SKM-1 (cell line): ENCODE results near the gene ZNF771.
"Not testable (repeated sequence)": the region's sequence is repeated elsewhere in the genome, so short reads cannot be mapped to it uniquely, and the experiment has no call there.

ENCODE experiments used
- DNase-seq: peaks from one replicate; lab custom pipeline; 2025; ENCODE audit not compliant: unreplicated experiment; lab: John Stamatoyannopoulos, UW

Gene ZNF771

GRCh38 chr16:30375864-30376263 is 31.5 kb upstream of the ZNF771 start:
- DNase-seq = no peak

- no peak for DNase-seq
These were observed 30.9 kb upstream of the ZNF771 start for GRCh38 chr16:30376461-30376902.

GRCh38 chr16:30377050-30377811 is 30.2 kb upstream of the ZNF771 start:
- DNase-seq = no peak

DNA sequence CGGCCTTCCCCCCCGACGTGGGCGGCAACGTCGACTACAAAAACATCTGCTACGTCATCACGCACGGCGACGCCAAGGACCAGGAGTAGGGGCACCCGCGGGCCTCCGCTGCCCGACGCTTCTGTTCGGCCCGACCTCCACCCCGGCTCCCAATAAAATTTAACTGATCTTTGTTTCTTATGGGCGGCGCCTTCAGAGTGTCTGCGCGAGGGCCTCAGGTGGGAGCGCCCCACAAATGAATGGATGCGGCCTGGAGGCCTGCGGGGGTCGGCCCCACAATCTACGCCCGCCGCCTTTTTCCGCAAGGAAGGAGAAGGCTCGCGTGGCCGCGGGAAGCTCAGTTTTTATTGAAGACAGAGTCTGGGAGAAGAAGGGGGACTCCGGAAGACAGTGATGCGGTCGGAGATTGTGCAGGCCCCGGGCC is 29.6 kb upstream of the ZNF771 start:
- DNase-seq = peak; percentile 50

DNA sequence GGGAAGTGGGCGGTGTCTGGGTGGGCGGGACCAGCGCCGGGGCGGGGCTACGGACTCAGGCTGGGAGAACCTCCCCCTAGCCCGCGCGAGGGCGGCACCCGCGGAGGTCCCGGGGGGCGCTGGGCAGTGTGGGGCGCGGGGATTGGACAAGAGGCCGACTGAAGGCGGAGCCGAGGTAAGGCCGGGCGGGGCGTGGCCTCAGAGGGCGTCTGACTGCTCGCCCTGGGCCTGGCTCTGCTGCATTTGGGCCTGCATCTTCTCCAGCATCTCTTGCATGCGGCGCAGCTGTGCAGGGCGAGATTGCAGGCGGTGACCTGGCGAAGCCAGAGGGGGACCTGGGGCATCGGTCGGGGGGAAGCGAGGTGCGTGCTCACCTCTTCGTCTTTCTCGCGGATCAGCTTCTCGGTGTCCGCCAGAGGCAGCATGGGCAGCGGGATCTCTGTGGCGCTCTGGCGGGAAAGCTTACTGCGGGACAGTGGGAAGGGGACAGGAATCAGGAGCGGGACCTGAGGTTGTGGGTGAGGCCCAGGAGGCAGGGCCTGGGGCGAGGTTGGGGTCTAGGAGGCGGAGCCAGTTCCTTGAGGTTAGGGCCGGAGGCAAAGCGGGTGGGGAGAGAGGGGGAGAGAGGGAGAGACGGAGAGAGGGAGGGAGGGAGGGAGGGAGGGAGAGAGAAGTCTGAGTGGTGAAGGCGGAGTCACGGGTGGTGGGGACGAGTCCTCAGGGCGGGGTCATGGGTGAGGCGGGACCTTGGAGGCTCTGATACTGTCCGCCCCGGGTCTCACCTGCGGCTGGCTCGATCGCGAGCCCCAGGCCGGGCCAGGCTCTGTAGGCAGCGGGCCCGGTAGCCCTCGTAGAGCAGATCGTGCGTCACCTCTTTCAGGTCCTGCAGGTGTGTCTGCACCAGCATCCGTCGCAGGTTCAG is 28.9 kb upstream of the ZNF771 start:
- DNase-seq = peak; percentile 90

DNA sequence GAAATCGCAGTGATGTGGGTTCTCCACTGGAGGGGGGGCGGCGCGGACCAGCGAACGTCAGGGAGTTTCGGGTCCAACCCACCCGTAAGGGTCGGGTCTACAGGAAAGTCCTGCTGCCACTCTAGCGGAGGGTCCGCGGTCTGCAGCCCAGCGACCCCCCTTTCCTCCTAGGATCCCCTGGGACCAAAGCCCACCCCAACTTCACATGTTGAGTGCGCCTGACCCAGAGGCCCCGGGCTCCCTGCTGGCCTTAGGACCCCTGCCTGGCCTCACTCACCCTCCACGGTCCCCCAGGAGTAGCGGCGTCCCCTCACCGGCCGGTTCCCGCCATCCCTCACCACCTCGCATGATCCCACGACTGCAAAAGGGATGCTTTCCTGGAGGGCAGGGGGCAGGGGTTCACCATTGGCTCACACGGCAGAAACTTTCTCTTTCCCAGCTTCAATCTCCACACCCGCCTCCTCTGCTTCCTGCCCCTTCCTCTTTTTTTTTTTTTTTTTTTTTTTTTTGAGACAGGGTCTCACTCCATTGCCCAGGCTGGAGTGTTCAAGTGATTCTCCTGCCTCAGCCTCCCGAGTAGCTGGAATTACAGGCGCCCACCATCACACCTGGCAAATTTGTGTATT is 28.1 kb upstream of the ZNF771 start:
- DNase-seq = no peak

- no peak for DNase-seq
These were observed 27.2 kb upstream of the ZNF771 start for GRCh38 chr16:30380072-30380802.

DNA sequence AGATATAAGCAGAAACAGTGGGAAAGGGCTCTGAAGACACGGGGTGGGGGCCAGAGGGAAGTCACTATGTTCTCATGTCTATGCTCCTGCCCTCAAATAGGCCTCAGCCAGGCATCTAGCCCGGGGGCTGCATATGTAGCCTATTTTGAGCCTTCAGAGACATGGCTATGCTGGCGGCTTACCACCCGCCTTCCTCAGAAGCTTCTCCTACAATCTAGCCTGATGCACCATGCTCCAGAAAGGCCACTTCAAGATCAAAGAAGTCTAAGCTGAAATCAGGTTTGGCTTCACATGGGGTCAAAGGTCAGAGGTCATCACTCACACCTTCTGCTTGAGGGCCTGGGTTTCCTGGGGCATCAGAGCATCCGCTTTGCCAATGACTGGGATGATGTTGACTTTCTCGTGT is 26.6 kb upstream of the ZNF771 start:
- no peak for DNase-seq

DNA sequence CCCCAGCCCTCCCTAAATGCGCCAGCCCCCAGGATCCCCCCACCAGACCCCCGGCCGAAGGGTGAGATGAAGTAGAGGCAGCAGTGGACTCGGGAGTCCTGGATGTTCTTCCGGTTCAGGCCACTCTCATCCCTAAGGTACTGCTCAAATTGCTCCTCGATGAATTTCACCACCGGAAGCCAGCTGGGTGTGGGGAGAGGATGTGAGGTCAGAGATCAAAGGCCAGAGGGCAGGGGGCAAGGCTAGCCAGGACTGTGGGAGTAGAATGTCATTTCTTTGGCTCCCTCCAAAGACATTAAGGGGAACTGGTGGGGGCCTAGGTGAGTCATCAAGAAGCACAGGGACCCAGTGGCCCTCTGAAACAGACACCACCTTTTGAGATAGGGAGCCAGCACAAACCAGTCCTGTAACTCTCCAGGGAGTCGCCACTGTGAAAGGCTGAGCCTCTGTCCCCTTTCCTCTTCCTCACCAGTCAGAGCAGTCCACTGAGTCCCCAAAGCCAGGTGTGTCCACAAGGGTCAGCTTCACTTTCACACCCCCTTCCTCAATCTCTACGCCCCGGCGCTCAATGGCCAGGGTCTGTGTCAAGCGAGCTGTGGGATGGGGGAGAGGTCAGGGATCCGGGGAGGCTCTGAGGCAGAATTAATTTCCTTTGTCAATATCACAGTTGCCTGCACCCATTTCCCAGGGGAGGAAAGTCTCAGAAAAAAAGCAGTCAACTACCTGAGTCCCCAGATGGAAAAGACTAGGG is 25.9 kb upstream of the ZNF771 start:
- no peak for DNase-seq

- DNase-seq = no peak
These were observed 25.1 kb upstream of the ZNF771 start, which contains the start of gene SEPTIN1 for GRCh38 chr16:30382111-30382881. Gene SEPTIN1, minus strand, starts transcription at chr16:30382561. Its CDS starts 19 bp downstream, at chr16:30382542.

DNA sequence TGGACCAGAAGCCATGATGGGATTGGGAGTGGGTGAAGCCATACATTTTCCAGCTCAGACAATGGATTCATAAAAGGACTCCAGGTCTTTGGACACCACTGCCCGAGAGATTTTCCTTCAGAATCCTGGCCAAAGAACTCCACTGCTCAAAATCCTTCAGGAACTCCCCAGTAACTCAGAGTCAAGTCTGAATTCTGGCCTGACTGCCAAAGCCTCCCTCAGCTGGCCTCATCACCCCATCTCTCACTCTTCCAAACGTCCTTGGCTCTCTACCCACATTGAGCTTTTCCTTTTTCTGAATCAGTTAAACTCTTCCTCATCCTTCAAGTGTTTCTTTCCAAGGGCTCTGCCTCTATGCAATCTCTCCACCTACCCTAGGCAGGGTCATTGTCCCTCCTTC is 23.9 kb upstream of the ZNF771 start:
- DNase-seq = no peak

DNA sequence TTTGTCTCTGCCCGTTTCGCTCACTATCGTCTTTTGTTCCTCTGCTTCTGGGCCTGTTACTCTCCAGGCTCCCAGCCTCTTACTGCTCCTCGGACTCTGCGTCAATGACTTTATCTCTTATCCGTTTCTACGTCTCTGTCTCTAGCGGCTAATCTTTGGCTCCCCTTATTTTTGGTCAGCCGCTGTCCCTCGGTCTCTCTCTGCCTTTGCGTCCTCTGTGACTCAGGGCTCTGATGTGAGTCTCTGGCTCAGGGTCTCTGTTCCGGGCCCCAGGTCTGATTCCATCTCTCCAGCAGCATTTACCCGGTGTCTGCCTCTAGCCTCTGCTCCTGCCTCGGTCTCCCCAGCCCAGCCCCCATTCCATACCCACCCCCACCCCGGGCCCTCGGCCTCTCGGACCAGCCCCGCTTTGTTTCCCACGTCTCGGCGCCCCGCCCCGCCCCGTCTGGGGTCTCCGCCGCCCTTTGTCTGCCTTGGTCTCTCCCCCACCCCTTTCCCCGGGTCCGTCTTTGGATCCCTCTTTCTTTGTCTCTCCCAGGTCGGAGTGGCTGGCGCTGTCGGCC is 12.7 kb upstream of the ZNF771 start:
- no peak for DNase-seq

GRCh38 chr16:30395155-30395991 is 12.0 kb upstream of the ZNF771 start, which contains the start of gene ZNF48:
Gene ZNF48, plus strand, starts transcription at chr16:30395420. Its CDS starts 375 bp downstream, at chr16:30395795.
- peak; percentile 50 for DNase-seq

DNA sequence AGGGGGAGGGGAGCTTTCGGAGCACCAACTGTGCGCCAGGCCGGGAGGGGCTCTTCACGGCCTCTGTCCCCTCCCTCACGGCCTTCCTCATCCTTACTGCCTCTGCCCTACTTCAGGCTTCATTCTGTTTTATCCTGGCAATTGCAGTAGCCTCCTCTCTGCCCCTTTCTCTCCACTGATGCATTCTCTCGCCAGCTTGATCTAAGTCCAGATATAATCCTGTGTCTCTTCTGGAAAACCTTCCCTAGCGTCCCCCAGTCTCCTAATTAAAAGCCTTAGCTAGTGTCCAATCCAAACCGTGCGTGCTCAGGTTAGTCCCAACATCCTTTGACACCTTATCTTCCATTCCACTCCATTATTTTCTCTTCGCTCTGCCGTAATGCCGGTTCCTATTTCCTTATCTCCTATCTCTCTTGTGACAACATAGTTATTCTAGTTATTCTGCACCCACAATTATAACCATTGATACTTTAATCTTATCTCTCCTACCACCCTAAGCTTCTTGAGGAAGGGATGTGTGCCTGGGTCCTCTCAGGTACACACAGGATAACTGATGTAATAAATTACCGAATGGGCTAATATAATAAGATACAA is 11.3 kb upstream of the ZNF771 start:
- no peak for DNase-seq

DNA sequence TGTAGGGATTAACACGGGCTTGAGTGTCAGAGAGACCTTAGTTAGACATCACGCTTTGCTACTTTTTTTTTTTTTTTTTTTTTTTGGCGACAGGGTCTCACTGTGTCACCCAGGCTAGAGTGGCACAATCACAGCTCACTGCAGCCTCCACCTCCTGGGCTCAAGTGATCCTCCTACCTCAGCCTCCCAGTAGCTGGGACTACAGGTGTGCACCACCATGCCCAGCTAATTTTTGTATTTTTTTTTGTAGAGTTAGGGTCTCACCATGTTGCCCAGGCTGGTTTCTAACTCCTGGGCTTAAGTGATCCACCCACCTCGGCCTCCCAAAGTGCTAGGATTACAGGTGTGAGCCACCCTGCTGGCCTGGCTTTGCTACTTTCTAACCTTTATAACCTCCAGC is 10.8 kb upstream of the ZNF771 start:
- DNase-seq = not testable (repeated sequence)

GRCh38 chr16:30397056-30397455 is 10.3 kb upstream of the ZNF771 start:
- no peak for DNase-seq

GRCh38 chr16:30397776-30398660 is 9.4 kb upstream of the ZNF771 start:
- no peak for DNase-seq
